PC-9 (cell line): Measurements from ENCODE around the gene NET1. TPM values are rescaled to one million over a fixed set of nuclear protein-coding genes. Genes with fewer than 3 reads are reported as not detected.

ENCODE experiments used
- BruUV-seq: library from RNA; stranded (reverse); fragments of 400-500 nt; replicated peaks from 2 replicates; lab custom pipeline; 2021; lab: Mats Ljungman, UMichigan
- CTCF ChIA-PET: fragments of 300-600 bp; sonication (Branson Sonifier 250); formaldehyde crosslinking; loops from one replicate; lab custom pipeline; 2022; ENCODE audit warnings: antibody characterized with exemption; lab: Charles Lee
- POLR2A ChIA-PET: fragments of 300-600 bp; sonication (Branson Sonifier 250); formaldehyde crosslinking; loops from one replicate; lab custom pipeline; 2022; ENCODE audit warnings: antibody characterized with exemption; ENCODE audit not compliant: unreplicated experiment; lab: Charles Lee
- DNase-seq, 2 experiments: peaks; one replicate each; pipeline versions ENCODE4 v3.0.0 to v3.0.0-alpha.2; 2015 to 2022; ENCODE audit warnings: mixed read lengths in 1 of 2
- H2AFZ ChIP-seq: fragments of 200-600 bp; sonication (generic); 2 replicates; pipeline ENCODE4 v1.8.1; 2017; ENCODE audit warnings: antibody characterized with exemption
- H3F3A ChIP-seq: fragments of 200-600 bp; sonication (generic); 2 replicates; pipeline ENCODE4 v1.8.1; 2017; ENCODE audit warnings: antibody characterized with exemption, mild to moderate bottlenecking, low read depth; ENCODE audit not compliant: insufficient read depth
- H3K27ac ChIP-seq: fragments of 200-600 bp; sonication (generic); 2 replicates; pipeline ENCODE4 v1.6.1; 2016; ENCODE audit warnings: mixed run types
- H3K27me3 ChIP-seq: fragments of 200-600 bp; sonication (generic); 2 replicates; pipeline ENCODE4 v1.6.1; 2016; ENCODE audit warnings: low read depth, mixed run types; ENCODE audit not compliant: insufficient read depth
- H3K36me3 ChIP-seq: fragments of 200-600 bp; sonication (generic); 2 replicates; pipeline ENCODE4 v1.6.1; 2016; ENCODE audit warnings: low read depth, mixed run types
- H3K4me1 ChIP-seq: fragments of 200-600 bp; sonication (generic); replicated peaks from 2 replicates; pipeline ENCODE4 v1.6.1; 2016; ENCODE audit warnings: mixed run types; ENCODE audit not compliant: insufficient read depth
- H3K4me2 ChIP-seq: fragments of 200-600 bp; sonication (generic); 2 replicates; pipeline ENCODE4 v1.6.1; 2017; ENCODE audit warnings: mixed run types
- H3K4me3 ChIP-seq: fragments of 200-600 bp; sonication (generic); 2 replicates; pipeline ENCODE4 v1.6.1; 2016; ENCODE audit warnings: mixed run types
- H3K79me2 ChIP-seq: fragments of 200-600 bp; sonication (generic); 2 replicates; pipeline ENCODE4 v1.6.1; 2017; ENCODE audit warnings: low read depth, mixed run types
- H3K9me2 ChIP-seq: fragments of 200-600 bp; sonication (generic); 2 replicates; pipeline ENCODE4 v1.8.1; 2017; ENCODE audit warnings: mild to moderate bottlenecking; ENCODE audit not compliant: insufficient read depth
- H3K9me3 ChIP-seq: fragments of 200-600 bp; sonication (generic); 2 replicates; pipeline ENCODE4 v1.8.1; 2016; ENCODE audit warnings: low read depth; ENCODE audit not compliant: insufficient read depth
- H4K20me1 ChIP-seq: fragments of 200-600 bp; sonication (generic); 2 replicates; pipeline ENCODE4 v1.8.1; 2017; ENCODE audit not compliant: insufficient read depth
- CTCF ChIP-seq: fragments of 200-600 bp; sonication (generic); conservative IDR thresholded peaks from 2 replicates; pipeline ENCODE4 v1.6.1; 2017; ENCODE audit warnings: mixed run types, antibody characterized with exemption, mild to moderate bottlenecking, moderate library complexity
- EZH2 ChIP-seq: fragments of 200-600 bp; sonication (generic); IDR thresholded peaks from 2 replicates; pipeline ENCODE4 v1.8.0; 2017; ENCODE audit warnings: antibody characterized with exemption, low read depth
- intact Hi-C: fragments of 100-400 bp; cut with micrococcal nuclease; formaldehyde crosslinking; loops from one replicate; pipeline ENCODE4 v1.10.0; 2022; ENCODE audit not compliant: unreplicated experiment
- total RNA-seq: library from RNA; stranded (reverse); gene quantifications from 2 replicates; pipeline ENCODE4 v1.2.3, GENCODE V29; 2021

Gene NET1
- total RNA-seq, 1 experiment from 2014 or later, result 150 TPM

GRCh38 chr10:5493691-5494090, 81.3 kb downstream of the NET1 start:
- peaks cover 19% of the 10 kb centered on the region for H3F3A ChIP-seq
- H2AFZ ChIP-seq, result no peak overlapping the region
- no peaks in the 10 kb centered on the region for H3K9me3 ChIP-seq
- H3K4me3 ChIP-seq, result no peak overlapping the region; the same call in 1 of the 2 replicates
- no TSS peak for BruUV-seq
- H3K9me2 ChIP-seq, result no peaks in the 10 kb centered on the region
- no peaks in the 10 kb centered on the region for H3K27me3 ChIP-seq
- intact Hi-C loops, result loop anchor here (1.0 kb wide), 1 partner anchor 42 kb away; no protein-coding TSS in a partner anchor
- POLR2A ChIA-PET, result no interaction called here
- peak overlapping the region; percentile 38; the same call in 1 of the 2 replicates for H3K27ac ChIP-seq
- CTCF ChIA-PET, result no interaction called here
- TF ChIP-seq EZH2, result no peak
- TF ChIP-seq CTCF, result no peak
- H4K20me1 ChIP-seq, result no peaks in the 10 kb centered on the region
- peak; percentile 44 to 79 for DNase-seq
- H3K4me1 ChIP-seq, result peaks cover 70% of the 10 kb centered on the region
- no peaks in the 10 kb centered on the region for H3K79me2 ChIP-seq
- no peaks in the 10 kb centered on the region for H3K36me3 ChIP-seq
- H3K4me2 ChIP-seq, result peak overlapping the region; percentile 63

GRCh38 chr10:5494611-5495010, 82.3 kb downstream of the NET1 start:
- Histone ChIP-seq H3K4me3 (no peak overlapping the region), H2AFZ (no peak overlapping the region), H3K9me3 (no peaks in the 10 kb centered on the region), H3K9me2 (no peaks in the 10 kb centered on the region), H3F3A (peaks cover 13% of the 10 kb centered on the region), H3K27me3 (no peaks in the 10 kb centered on the region), H3K79me2 (no peaks in the 10 kb centered on the region), H3K36me3 (no peaks in the 10 kb centered on the region), H3K4me1 (peaks cover 65% of the 10 kb centered on the region), H3K4me2 (no peak overlapping the region; the same call in 1 of the 2 replicates), H4K20me1 (no peaks in the 10 kb centered on the region), H3K27ac (no peak overlapping the region)
- intact Hi-C loops, result loop anchor here (1.0 kb wide), 1 partner anchor 43 kb away; no protein-coding TSS in a partner anchor
- no TSS peak for BruUV-seq
- POLR2A ChIA-PET, result no interaction called here
- TF ChIP-seq EZH2, result no peak
- no peak for TF ChIP-seq CTCF
- no peak for DNase-seq
- CTCF ChIA-PET, result no interaction called here

- CTCF ChIA-PET, result interaction anchor here (0.6 kb wide), 1 partner anchor 14 kb away, joined by 5 read pairs; no protein-coding TSS in a partner anchor
- Histone ChIP-seq H4K20me1 (no peaks in the 10 kb centered on the region), H3K4me1 (peaks cover 79% of the 10 kb centered on the region), H3F3A (peaks cover 10% of the 10 kb centered on the region), H3K4me3 (no peak overlapping the region), H3K27me3 (no peaks in the 10 kb centered on the region), H3K4me2 (peak overlapping the region; percentile 60), H3K27ac (peak overlapping the region; percentile 66), H2AFZ (no peak overlapping the region), H3K9me3 (no peaks in the 10 kb centered on the region), H3K9me2 (no peaks in the 10 kb centered on the region), H3K79me2 (no peaks in the 10 kb centered on the region), H3K36me3 (no peaks in the 10 kb centered on the region)
- intact Hi-C loops, result no loop called here
- DNase-seq, result peak; percentile 80 to 93
- TF ChIP-seq EZH2, result no peak
- TF ChIP-seq CTCF, result no peak
- POLR2A ChIA-PET, result interaction anchor here (0.6 to 0.7 kb wide), 3 partner anchors 34 to 195 kb away, joined by 5 to 25 read pairs (median 8); no protein-coding TSS in a partner anchor
- no TSS peak for BruUV-seq
Measured at GRCh38 chr10:5496261-5497250, 84.2 kb downstream of the NET1 start.
